NT2/D1 (cell line): Measurements from ENCODE around the gene CANT1.

Source experiments
- DNase-seq: peaks from one replicate; pipeline ENCODE4 v3.0.0-alpha.2; 2011; ENCODE audit warnings: low read depth, low spot score
- H3K27me3 ChIP-seq: 2 replicates; pipeline ENCODE4 v1.6.0; 2011; ENCODE audit warnings: mild to moderate bottlenecking; ENCODE audit not compliant: insufficient read length, insufficient read depth
- H3K36me3 ChIP-seq: 2 replicates; pipeline ENCODE4 v1.6.1; 2011; ENCODE audit warnings: mild to moderate bottlenecking, low read length, mixed read lengths; ENCODE audit not compliant: insufficient read depth, insufficient read length
- H3K4me1 ChIP-seq: 2 replicates; pipeline ENCODE4 v1.5.1; 2011; ENCODE audit not compliant: insufficient read depth, insufficient read length
- H3K4me3 ChIP-seq: 2 replicates; pipeline ENCODE4 v1.5.1; 2011; ENCODE audit warnings: low read depth; ENCODE audit not compliant: insufficient read length
- H3K9ac ChIP-seq: 2 replicates; pipeline ENCODE4 v1.6.0; 2011; ENCODE audit warnings: low read depth; ENCODE audit not compliant: insufficient read length
- H3K9me3 ChIP-seq: 2 replicates; pipeline ENCODE4 v1.5.1; 2011; ENCODE audit warnings: mild to moderate bottlenecking, low read length; ENCODE audit not compliant: insufficient read depth
- SUZ12 ChIP-seq: IDR thresholded peaks from 2 replicates; pipeline ENCODE4 v1.6.1; 2011; ENCODE audit not compliant: insufficient read length, insufficient read depth; ENCODE audit errors: extremely low read depth
- YY1 ChIP-seq: IDR thresholded peaks from 2 replicates; pipeline ENCODE4 v1.6.1; 2011; ENCODE audit not compliant: insufficient read length, insufficient read depth
- ZNF274 ChIP-seq: IDR thresholded peaks from 2 replicates; pipeline ENCODE4 v1.6.1; 2011; ENCODE audit warnings: mild to moderate bottlenecking, low read depth, low read length

Gene CANT1

DNA sequence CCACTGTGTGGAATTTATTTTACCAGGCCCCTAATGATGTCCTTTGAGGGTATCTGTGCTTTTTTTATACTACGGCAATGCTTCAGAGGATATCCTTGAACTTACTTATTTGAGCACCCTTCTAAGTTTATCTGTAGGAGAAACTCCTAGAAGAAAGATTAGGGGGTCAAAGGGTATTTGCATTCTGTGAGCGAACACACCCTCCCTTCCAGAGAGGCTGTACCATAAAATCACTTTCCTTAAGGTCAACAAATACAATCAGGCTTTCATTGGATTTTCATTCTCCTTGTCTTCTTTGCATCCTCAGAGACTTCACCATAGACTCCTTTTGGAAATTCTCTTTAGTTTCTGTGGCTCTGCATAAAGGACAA is 9.7 kb upstream of the CANT1 start:
- no peaks in the 10 kb centered on the region for H3K36me3 ChIP-seq

DNA sequence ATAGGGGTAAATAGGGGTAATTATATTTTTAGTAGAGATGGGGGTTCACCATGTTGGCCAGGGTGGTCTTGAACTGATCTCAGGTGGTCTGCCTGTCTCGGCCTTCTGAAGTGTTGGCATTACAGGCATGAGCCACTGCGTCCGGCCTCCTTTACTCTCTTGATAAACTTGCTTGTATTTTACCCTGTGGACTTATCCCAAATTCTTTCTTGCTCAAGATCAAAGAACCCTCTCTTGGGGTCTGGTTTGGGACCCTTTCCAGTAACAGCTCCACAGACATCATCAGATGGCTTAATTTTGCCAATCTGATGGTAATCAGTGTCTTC is 8.8 kb upstream of the CANT1 start:
- H3K9me3 ChIP-seq: peaks cover 37% of the 10 kb centered on the region
- peaks cover 3% of the 10 kb centered on the region for H3K4me1 ChIP-seq
- H3K27me3 ChIP-seq: peaks cover 28% of the 10 kb centered on the region
- H3K4me3 ChIP-seq: no peak overlapping the region
- no peak for TF ChIP-seq YY1
- TF ChIP-seq ZNF274: no peak
- no peak for TF ChIP-seq SUZ12
- no peak overlapping the region for H3K9ac ChIP-seq
- no peak for DNase-seq
- H3K36me3 ChIP-seq: no peaks in the 10 kb centered on the region

More for the DNA sequence above, 9.7 kb upstream of the CANT1 start:
- TF ChIP-seq SUZ12 (no peak), ZNF274 (no peak), YY1 (no peak)
- Histone ChIP-seq H3K4me1 (peaks cover 3% of the 10 kb centered on the region), H3K27me3 (peaks cover 37% of the 10 kb centered on the region), H3K9me3 (peaks cover 28% of the 10 kb centered on the region), H3K4me3 (no peak overlapping the region), H3K9ac (no peak overlapping the region)
- no peak for DNase-seq

GRCh38 chr17:79017546-79018369 is 8.2 kb upstream of the CANT1 start:
- Histone ChIP-seq H3K36me3 (no peaks in the 10 kb centered on the region), H3K27me3 (peaks cover 22% of the 10 kb centered on the region), H3K4me3 (no peak overlapping the region), H3K4me1 (peaks cover 3% of the 10 kb centered on the region), H3K9me3 (peaks cover 42% of the 10 kb centered on the region), H3K9ac (no peak overlapping the region)
- no peak for DNase-seq
- no peak for TF ChIP-seq YY1
- no peak for TF ChIP-seq ZNF274
- no peak for TF ChIP-seq SUZ12

DNA sequence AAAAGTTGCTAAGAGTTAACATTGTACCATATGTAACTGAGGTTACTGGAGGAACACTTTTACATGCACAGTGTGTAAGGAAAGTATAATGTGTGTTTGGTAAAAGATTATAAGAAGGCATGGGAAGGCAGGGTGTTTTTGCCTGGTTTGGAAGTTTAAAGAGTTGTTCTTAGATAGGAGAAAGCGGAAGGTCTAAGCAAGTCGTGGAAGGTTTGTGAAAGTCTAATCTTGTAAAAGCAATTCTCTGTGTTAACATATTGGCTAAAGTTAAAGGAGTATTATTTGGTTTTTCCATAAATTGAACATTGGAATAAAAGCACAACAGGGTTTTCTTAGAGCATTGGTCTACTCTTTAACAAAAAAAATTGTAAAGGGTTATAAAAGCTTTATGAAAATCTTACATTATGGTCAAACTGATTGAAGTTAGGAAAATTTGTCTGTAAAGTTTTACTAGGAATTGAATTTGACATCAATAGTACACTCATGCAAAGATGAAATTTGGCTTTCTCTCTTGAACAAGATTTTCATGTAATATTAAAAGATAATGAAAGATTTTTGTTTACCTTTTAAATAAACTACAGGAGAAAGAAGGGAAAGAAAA is 4.7 kb upstream of the CANT1 start:
- Histone ChIP-seq H3K4me3 (no peak overlapping the region), H3K9me3 (peaks cover 49% of the 10 kb centered on the region), H3K4me1 (peaks cover 4% of the 10 kb centered on the region), H3K9ac (no peak overlapping the region), H3K27me3 (no peaks in the 10 kb centered on the region), H3K36me3 (no peaks in the 10 kb centered on the region)
- TF ChIP-seq SUZ12: no peak
- no peak for TF ChIP-seq YY1
- no peak for TF ChIP-seq ZNF274
- no peak for DNase-seq

GRCh38 chr17:79012563-79013134 is 3.1 kb upstream of the CANT1 start:
- Histone ChIP-seq H3K9me3 (peaks cover 49% of the 10 kb centered on the region), H3K9ac (no peak overlapping the region), H3K4me1 (peaks cover 9% of the 10 kb centered on the region), H3K27me3 (peaks cover 4% of the 10 kb centered on the region), H3K36me3 (peaks cover 7% of the 10 kb centered on the region), H3K4me3 (no peak overlapping the region)
- no peak for TF ChIP-seq YY1
- no peak for TF ChIP-seq SUZ12
- no peak for TF ChIP-seq ZNF274
- no peak for DNase-seq

DNA sequence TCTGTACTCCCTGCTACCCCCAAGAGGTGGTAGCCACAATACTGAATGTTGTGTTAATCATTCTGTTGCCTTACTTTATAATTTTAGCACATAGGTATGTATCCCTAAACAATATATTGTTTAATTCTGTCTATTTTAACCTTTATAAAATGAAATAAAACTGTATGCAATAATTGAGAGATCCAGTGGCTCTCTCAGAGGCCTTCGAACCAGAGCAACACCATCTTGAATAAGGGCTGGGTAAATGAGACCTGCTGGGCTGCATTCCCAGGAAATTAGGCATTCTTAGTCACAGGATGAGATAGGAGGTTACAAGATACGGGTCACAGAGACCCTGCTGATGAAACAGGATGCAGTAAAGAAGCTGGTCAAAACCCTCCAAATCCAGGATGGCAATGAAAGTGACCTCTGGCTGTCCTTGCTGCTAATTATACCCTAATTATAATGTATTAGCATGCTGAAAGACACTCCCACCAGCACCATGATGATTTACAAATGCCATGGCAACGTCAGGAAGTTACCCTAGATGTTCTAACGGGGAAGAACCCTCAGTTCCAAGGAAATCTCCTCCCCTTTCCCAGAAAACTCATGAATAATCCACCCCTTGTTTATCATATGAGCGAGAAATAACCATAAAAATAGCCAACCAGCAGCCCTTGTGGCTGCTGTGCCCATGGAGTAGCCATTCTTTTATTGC is 2.0 kb upstream of the CANT1 start:
- H3K9me3 ChIP-seq: peaks cover 45% of the 10 kb centered on the region
- TF ChIP-seq ZNF274 (no peak), SUZ12 (no peak), YY1 (no peak)
- H3K36me3 ChIP-seq: peaks cover 17% of the 10 kb centered on the region

GRCh38 chr17:79010304-79010646 is 711 bp upstream of the CANT1 start:
- H3K4me3 ChIP-seq: peak overlapping the region; percentile 98
- peaks cover 31% of the 10 kb centered on the region for H3K9me3 ChIP-seq
- H3K36me3 ChIP-seq: peaks cover 24% of the 10 kb centered on the region
- H3K9ac ChIP-seq: peak overlapping the region; percentile 88
- H3K27me3 ChIP-seq: peaks cover 12% of the 10 kb centered on the region
- no peak for TF ChIP-seq SUZ12
- no peak for TF ChIP-seq YY1
- no peak for TF ChIP-seq ZNF274
- H3K4me1 ChIP-seq: peaks cover 9% of the 10 kb centered on the region
- no peak for DNase-seq

More for the DNA sequence above, 2.0 kb upstream of the CANT1 start:
- Histone ChIP-seq H3K27me3 (peaks cover 8% of the 10 kb centered on the region), H3K4me1 (peaks cover 9% of the 10 kb centered on the region), H3K9ac (no peak overlapping the region), H3K4me3 (no peak overlapping the region)
- no peak for DNase-seq
